GM19035 (cell line): ENCODE measurements around the gene EXOSC6.
"Not testable (repeated sequence)": the region's sequence is repeated elsewhere in the genome, so short reads cannot be mapped to it uniquely, and the experiment has no call there.

Experiments used
- ATAC-seq: cut with Tn5 transposase; IDR thresholded peaks from one replicate; pipeline ENCODE4 v1.9.1; 2021; ENCODE audit not compliant: unreplicated experiment

The EXOSC6 gene

GRCh38 chr16:70200063-70200462 lies 51.7 kb downstream of the EXOSC6 start:
- not testable (repeated sequence) for ATAC-seq

- ATAC-seq = not testable (repeated sequence)
Observed at GRCh38 chr16:70199170-70199569, 52.6 kb downstream of the EXOSC6 start.

- not testable (repeated sequence) for ATAC-seq
Observed at GRCh38 chr16:70198666-70199065, 53.1 kb downstream of the EXOSC6 start.

- ATAC-seq = not testable (repeated sequence)
Observed at GRCh38 chr16:70198230-70198629, 53.5 kb downstream of the EXOSC6 start.

- not testable (repeated sequence) for ATAC-seq
Observed at GRCh38 chr16:70197611-70198010, 54.1 kb downstream of the EXOSC6 start.
